K562 (cell line): ENCODE data around the gene RHBDF2. TPM values are rescaled to one million over a fixed set of nuclear protein-coding genes. Genes with fewer than 3 reads are reported as not detected.

Source experiments
- BCL6 ChIP-seq: fragments of 250-450 bp; sonication (Bioruptor Pico); IDR thresholded peaks from 2 replicates; pipeline ENCODE4 v1.4.0; 2020
- CBX2 ChIP-seq: fragments of 200-600 bp; sonication (generic); IDR thresholded peaks from one replicate; pipeline ENCODE4 v1.6.1; 2012; ENCODE audit warnings: mild to moderate bottlenecking, low read length, inconsistent platforms; ENCODE audit not compliant: insufficient read depth, poor library complexity, severe bottlenecking
- CEBPB ChIP-seq: fragments of 450-650 bp; IDR thresholded peaks from 2 replicates; pipeline ENCODE4 v1.6.1; 2016; ENCODE audit warnings: missing genetic modification characterization, missing compliant biosample characterization
- DDX20 ChIP-seq: fragments of 450-650 bp; IDR thresholded peaks from 2 replicates; pipeline ENCODE4 v1.6.1; 2016; ENCODE audit warnings: missing genetic modification characterization, low read depth, mild to moderate bottlenecking, missing compliant biosample characterization, moderate library complexity
- GTF2A2 ChIP-seq: IDR thresholded peaks from 2 replicates; pipeline ENCODE4 v1.6.1; 2016; ENCODE audit warnings: mild to moderate bottlenecking, missing genetic modification characterization, missing compliant biosample characterization
- IFI16 ChIP-seq: fragments of 250-450 bp; sonication (Bioruptor Pico); IDR thresholded peaks from 2 replicates; pipeline ENCODE4 v2.1.2; 2022; ENCODE audit warnings: mild to moderate bottlenecking, inconsistent platforms
- ILF3 ChIP-seq: fragments of 450-650 bp; IDR thresholded peaks from 2 replicates; pipeline ENCODE4 v1.6.1; 2018; ENCODE audit warnings: antibody characterized with exemption, mild to moderate bottlenecking, moderate library complexity, borderline replicate concordance
- JUNB ChIP-seq: fragments of 450-650 bp; formaldehyde crosslinking; conservative IDR thresholded peaks from 2 replicates; pipeline ENCODE4 v1.4.0; 2020; ENCODE audit warnings: mild to moderate bottlenecking
- KLF13 ChIP-seq: fragments of 450-650 bp; IDR thresholded peaks from 2 replicates; pipeline ENCODE4 v1.6.1; 2016; ENCODE audit warnings: missing genetic modification characterization, low read depth, mild to moderate bottlenecking, missing compliant biosample characterization, moderate library complexity, borderline replicate concordance
- MTA1 ChIP-seq: fragments of 450-650 bp; IDR thresholded peaks from 2 replicates; pipeline ENCODE4 v1.6.1; 2017; ENCODE audit warnings: borderline replicate concordance
- NCOA1 ChIP-seq: fragments of 450-650 bp; IDR thresholded peaks from 2 replicates; pipeline ENCODE4 v1.6.1; 2016; ENCODE audit warnings: low read depth
- POLR2AphosphoS2 ChIP-seq: IDR thresholded peaks from 2 replicates; pipeline ENCODE4 v1.6.1; 2012; ENCODE audit warnings: low read length, improper control_type of control experiment
- SRSF1 ChIP-seq: fragments of 200-400 bp; formaldehyde crosslinking; IDR thresholded peaks from 2 replicates; pipeline ENCODE4 v1.6.1; 2017; ENCODE audit warnings: mild to moderate bottlenecking, low read depth, low read length, moderate library complexity
- STAG1 ChIP-seq: sonication (generic); formaldehyde crosslinking; IDR thresholded peaks from 2 replicates; pipeline ENCODE4 v1.5.0; 2020; ENCODE audit warnings: missing genetic modification reagents, borderline replicate concordance
- TCF3 ChIP-seq: sonication (generic); formaldehyde crosslinking; IDR thresholded peaks from 2 replicates; pipeline ENCODE4 v1.4.0; 2020; ENCODE audit warnings: mild to moderate bottlenecking, missing genetic modification reagents
- ZNF121 ChIP-seq: sonication (generic); formaldehyde crosslinking; conservative IDR thresholded peaks from 2 replicates; pipeline ENCODE4 v1.8.0; 2022; ENCODE audit warnings: missing genetic modification reagents
- ZNF175 ChIP-seq: fragments of 200-800 bp; sonication (Bioruptor generic); IDR thresholded peaks from 2 replicates; pipeline ENCODE4 v1.6.1; 2016; ENCODE audit warnings: low read depth, mild to moderate bottlenecking, missing genetic modification characterization, missing compliant biosample characterization
- ZNF24 ChIP-seq: fragments of 450-650 bp; IDR thresholded peaks from 2 replicates; pipeline ENCODE4 v1.6.1; 2016
- polyA plus RNA-seq, 8 experiments: library from polyadenylated mRNA; depleted of rRNA in 4 of 8; stranded (reverse) in 5 of 8; unstranded in 3 of 8; fragments of >200 nt; fragmentation: Nextera tagmentation in 2 of 8; fragmentation: Illumina TruSeq in 1 of 8; extraction: Ambion mirVana in 2 of 8; extraction: Trizol in 1 of 8; gene quantifications; 2 replicates each; pipeline versions ENCODE4 v1.2.1 to v1.2.3, GENCODE V29; 2011 to 2014; ENCODE audit warnings: inconsistent platforms in 1 of 8, missing spikeins in 1 of 8
- total RNA-seq, 7 experiments: library from RNA; depleted of rRNA in 6 of 7; stranded (reverse); fragments of >200 nt in 6 of 7; fragmentation: Illumina TruSeq in 2 of 7; extraction: Trizol in 2 of 7; gene quantifications; 2 replicates each; pipeline versions ENCODE4 v1.2.1 to v1.2.3, GENCODE V29; 2011 to 2021; ENCODE audit warnings: low replicate concordance in 1 of 7
- TF ChIP-seq, protein P1 (sequence below): fragments of 250-450 bp; sonication (Bioruptor Pico); IDR thresholded peaks from 2 replicates; pipeline ENCODE4 v1.4.0; 2020; ENCODE audit warnings: mild to moderate bottlenecking
- TF ChIP-seq, protein P2 (sequence below): sonication (generic); formaldehyde crosslinking; IDR thresholded peaks from 2 replicates; pipeline ENCODE4 v1.8.0; 2023; ENCODE audit warnings: missing genetic modification reagents, mild to moderate bottlenecking, borderline replicate concordance
- TF ChIP-seq, protein P3 (sequence below): fragments of 250-450 bp; sonication (Bioruptor Pico); IDR thresholded peaks from 2 replicates; pipeline ENCODE4 v1.8.0; 2021; ENCODE audit warnings: borderline replicate concordance, mild to moderate bottlenecking, moderate library complexity; ENCODE audit not compliant: poor library complexity, severe bottlenecking

The RHBDF2 gene
- total and polyA plus RNA-seq, 9 of the 15 experiments (the other 6 are each of a cell fraction or from before 2014, with no cell fraction given): 0.04 to 2.8 (median 1.1) TPM

DNA sequence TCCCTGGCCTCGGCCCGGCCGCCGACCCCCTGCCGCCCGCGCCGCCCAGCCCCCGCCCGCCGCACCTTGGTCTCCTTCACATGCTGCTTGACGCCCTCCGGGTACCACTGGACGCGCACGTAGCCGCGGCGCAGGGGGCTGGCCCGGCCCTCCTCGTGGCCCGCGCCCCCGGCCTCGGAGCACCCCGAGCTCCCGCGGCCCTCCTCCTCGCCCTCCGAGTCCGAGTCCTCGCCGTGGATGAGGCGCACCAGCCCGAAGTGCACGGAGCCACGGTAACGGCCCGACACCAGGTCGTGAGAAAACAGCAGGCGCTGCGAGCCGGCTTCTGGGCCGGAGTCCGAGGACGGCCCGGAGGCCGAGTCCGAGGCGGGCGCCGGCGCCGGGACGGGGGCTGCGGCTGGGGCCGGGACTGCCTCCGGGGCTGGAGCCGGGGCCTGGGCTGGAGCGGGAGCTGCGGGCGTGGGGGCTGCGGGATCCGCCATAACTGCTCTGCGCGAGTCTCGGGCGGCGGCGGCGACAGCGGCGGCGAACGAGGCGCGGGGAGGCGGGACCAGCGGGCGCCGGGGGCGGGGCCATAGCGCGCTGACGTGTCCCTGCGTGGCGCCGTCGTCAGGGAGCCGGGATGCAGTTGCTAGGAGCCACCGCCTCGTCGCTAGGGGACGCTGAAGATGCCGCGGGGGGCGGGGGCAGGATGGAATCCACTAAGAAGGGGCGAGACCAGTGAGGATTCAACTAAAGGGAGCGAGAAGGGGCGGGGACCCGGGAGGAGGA lies 48.4 kb downstream of the RHBDF2 start, which contains the start of gene UBE2O (continued):
- TF ChIP-seq, protein P1, sequence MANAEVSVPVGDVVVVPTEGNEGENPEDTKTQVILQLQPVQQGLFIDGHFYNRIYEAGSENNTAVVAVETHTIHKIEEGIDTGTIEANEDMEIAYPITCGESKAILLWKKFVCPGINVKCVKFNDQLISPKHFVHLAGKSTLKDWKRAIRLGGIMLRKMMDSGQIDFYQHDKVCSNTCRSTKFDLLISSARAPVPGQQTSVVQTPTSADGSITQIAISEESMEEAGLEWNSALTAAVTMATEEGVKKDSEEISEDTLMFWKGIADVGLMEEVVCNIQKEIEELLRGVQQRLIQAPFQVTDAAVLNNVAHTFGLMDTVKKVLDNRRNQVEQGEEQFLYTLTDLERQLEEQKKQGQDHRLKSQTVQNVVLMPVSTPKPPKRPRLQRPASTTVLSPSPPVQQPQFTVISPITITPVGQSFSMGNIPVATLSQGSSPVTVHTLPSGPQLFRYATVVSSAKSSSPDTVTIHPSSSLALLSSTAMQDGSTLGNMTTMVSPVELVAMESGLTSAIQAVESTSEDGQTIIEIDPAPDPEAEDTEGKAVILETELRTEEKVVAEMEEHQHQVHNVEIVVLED: peak; percentile 95
- TF ChIP-seq STAG1 (CRISPR knock-in tag): no peak
- TF ChIP-seq ZNF24: 0 out of 2 replicates have a peak, but pooled peaks have one; percentile 13
- TF ChIP-seq DDX20 (tag): no peak
- TF ChIP-seq KLF13 (tag): no peak
- no peak for TF ChIP-seq SRSF1
- no peak for TF ChIP-seq CEBPB (tag)
- no peak for TF ChIP-seq ZNF121 (CRISPR knock-in tag)
- no peak for TF ChIP-seq MTA1
- TF ChIP-seq ZNF175 (CRISPR knock-in tag): no peak
- no peak for TF ChIP-seq POLR2AphosphoS2
- TF ChIP-seq BCL6 (CRISPR knock-in tag): no peak
- no peak for TF ChIP-seq TCF3 (CRISPR knock-in tag)
- TF ChIP-seq CBX2: no peak
- no peak for TF ChIP-seq NCOA1
- no peak for TF ChIP-seq ILF3
- no peak for TF ChIP-seq JUNB (CRISPR knock-in tag)
- no peak for TF ChIP-seq GTF2A2 (tag)
- TF ChIP-seq IFI16 (CRISPR knock-in tag): no peak
- TF ChIP-seq, protein P2, sequence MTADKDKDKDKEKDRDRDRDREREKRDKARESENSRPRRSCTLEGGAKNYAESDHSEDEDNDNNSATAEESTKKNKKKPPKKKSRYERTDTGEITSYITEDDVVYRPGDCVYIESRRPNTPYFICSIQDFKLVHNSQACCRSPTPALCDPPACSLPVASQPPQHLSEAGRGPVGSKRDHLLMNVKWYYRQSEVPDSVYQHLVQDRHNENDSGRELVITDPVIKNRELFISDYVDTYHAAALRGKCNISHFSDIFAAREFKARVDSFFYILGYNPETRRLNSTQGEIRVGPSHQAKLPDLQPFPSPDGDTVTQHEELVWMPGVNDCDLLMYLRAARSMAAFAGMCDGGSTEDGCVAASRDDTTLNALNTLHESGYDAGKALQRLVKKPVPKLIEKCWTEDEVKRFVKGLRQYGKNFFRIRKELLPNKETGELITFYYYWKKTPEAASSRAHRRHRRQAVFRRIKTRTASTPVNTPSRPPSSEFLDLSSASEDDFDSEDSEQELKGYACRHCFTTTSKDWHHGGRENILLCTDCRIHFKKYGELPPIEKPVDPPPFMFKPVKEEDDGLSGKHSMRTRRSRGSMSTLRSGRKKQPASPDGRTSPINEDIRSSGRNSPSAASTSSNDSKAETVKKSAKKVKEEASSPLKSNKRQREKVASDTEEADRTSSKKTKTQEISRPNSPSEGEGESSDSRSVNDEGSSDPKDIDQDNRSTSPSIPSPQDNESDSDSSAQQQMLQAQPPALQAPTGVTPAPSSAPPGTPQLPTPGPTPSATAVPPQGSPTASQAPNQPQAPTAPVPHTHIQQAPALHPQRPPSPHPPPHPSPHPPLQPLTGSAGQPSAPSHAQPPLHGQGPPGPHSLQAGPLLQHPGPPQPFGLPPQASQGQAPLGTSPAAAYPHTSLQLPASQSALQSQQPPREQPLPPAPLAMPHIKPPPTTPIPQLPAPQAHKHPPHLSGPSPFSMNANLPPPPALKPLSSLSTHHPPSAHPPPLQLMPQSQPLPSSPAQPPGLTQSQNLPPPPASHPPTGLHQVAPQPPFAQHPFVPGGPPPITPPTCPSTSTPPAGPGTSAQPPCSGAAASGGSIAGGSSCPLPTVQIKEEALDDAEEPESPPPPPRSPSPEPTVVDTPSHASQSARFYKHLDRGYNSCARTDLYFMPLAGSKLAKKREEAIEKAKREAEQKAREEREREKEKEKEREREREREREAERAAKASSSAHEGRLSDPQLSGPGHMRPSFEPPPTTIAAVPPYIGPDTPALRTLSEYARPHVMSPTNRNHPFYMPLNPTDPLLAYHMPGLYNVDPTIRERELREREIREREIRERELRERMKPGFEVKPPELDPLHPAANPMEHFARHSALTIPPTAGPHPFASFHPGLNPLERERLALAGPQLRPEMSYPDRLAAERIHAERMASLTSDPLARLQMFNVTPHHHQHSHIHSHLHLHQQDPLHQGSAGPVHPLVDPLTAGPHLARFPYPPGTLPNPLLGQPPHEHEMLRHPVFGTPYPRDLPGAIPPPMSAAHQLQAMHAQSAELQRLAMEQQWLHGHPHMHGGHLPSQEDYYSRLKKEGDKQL (CRISPR knock-in tag): no peak
- TF ChIP-seq, protein P3, sequence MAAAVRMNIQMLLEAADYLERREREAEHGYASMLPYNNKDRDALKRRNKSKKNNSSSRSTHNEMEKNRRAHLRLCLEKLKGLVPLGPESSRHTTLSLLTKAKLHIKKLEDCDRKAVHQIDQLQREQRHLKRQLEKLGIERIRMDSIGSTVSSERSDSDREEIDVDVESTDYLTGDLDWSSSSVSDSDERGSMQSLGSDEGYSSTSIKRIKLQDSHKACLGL: no peak
